ENCODE results near the gene GLIPR2. TPM values are rescaled to one million over a fixed set of nuclear protein-coding genes. Genes with fewer than 3 reads are reported as not detected.

Gene GLIPR2
- total and polyA plus RNA-seq, 2 experiments from 2014 or later = 5.1 to 5.7 TPM

DNA sequence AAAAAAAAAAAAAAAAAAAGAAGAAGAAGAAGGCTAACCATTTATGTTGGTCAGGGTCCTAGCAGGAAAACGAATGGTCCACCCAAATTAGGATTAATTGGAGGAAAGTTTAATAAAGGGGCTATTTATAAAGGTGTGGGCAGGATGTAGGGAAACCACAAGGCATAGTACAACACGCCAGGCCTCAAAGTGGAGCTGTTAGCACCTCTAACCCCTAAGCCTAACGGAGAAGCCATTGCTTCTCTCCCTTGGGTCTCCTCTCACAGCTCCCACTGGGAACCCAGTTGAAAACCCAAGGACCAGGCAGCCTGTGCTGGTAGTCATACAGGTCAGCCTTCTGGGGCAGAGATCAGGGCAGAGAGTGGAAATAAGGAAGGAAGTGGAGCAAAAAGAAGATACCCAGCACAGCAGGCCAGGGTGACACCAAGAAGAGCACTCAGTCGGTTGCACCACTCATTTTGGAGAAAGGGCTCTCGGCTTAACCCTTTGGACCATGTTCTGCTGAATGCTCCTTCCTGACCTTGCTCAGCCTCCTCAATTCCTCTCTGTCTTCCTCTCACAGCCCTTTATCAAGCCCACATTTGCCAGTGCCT is 8.8 kb upstream of the GLIPR2 start (continued):
- TF ChIP-seq, protein P1, sequence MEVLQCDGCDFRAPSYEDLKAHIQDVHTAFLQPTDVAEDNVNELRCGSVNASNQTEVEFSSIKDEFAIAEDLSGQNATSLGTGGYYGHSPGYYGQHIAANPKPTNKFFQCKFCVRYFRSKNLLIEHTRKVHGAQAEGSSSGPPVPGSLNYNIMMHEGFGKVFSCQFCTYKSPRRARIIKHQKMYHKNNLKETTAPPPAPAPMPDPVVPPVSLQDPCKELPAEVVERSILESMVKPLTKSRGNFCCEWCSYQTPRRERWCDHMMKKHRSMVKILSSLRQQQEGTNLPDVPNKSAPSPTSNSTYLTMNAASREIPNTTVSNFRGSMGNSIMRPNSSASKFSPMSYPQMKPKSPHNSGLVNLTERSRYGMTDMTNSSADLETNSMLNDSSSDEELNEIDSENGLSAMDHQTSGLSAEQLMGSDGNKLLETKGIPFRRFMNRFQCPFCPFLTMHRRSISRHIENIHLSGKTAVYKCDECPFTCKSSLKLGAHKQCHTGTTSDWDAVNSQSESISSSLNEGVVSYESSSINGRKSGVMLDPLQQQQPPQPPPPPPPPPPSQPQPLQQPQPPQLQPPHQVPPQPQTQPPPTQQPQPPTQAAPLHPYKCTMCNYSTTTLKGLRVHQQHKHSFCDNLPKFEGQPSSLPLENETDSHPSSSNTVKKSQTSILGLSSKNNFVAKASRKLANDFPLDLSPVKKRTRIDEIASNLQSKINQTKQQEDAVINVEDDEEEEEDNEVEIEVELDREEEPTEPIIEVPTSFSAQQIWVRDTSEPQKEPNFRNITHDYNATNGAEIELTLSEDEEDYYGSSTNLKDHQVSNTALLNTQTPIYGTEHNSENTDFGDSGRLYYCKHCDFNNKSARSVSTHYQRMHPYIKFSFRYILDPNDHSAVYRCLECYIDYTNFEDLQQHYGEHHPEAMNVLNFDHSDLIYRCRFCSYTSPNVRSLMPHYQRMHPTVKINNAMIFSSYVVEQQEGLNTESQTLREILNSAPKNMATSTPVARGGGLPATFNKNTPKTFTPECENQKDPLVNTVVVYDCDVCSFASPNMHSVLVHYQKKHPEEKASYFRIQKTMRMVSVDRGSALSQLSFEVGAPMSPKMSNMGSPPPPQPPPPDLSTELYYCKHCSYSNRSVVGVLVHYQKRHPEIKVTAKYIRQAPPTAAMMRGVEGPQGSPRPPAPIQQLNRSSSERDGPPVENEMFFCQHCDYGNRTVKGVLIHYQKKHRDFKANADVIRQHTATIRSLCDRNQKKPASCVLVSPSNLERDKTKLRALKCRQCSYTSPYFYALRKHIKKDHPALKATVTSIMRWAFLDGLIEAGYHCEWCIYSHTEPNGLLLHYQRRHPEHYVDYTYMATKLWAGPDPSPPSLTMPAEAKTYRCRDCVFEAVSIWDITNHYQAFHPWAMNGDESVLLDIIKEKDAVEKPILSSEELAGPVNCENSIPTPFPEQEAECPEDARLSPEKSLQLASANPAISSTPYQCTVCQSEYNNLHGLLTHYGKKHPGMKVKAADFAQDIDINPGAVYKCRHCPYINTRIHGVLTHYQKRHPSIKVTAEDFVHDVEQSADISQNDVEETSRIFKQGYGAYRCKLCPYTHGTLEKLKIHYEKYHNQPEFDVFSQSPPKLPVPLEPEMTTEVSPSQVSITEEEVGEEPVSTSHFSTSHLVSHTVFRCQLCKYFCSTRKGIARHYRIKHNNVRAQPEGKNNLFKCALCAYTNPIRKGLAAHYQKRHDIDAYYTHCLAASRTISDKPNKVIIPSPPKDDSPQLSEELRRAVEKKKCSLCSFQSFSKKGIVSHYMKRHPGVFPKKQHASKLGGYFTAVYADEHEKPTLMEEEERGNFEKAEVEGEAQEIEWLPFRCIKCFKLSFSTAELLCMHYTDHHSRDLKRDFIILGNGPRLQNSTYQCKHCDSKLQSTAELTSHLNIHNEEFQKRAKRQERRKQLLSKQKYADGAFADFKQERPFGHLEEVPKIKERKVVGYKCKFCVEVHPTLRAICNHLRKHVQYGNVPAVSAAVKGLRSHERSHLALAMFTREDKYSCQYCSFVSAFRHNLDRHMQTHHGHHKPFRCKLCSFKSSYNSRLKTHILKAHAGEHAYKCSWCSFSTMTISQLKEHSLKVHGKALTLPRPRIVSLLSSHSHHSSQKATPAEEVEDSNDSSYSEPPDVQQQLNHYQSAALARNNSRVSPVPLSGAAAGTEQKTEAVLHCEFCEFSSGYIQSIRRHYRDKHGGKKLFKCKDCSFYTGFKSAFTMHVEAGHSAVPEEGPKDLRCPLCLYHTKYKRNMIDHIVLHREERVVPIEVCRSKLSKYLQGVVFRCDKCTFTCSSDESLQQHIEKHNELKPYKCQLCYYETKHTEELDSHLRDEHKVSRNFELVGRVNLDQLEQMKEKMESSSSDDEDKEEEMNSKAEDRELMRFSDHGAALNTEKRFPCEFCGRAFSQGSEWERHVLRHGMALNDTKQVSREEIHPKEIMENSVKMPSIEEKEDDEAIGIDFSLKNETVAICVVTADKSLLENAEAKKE (CRISPR knock-in tag; IDR thresholded peaks at IDR 0.05) = no peak
- no peak for TF ChIP-seq JUNB (IDR thresholded peaks at IDR 0.05; ENCODE audit: unreplicated experiment)
- no peak for TF ChIP-seq NANOG (IDR thresholded peaks at IDR 0.05; ENCODE audit: borderline replicate concordance)
- no peak for TF ChIP-seq CREB1 (CRISPR knock-in tag; IDR thresholded peaks at IDR 0.05; ENCODE audit: low read depth)
- TF ChIP-seq POLR2AphosphoS5 (IDR thresholded peaks at IDR 0.05; ENCODE audit: low read depth) = no peak
- TF ChIP-seq ZNF331 (CRISPR knock-in tag; IDR thresholded peaks at IDR 0.05; ENCODE audit: low read depth) = no peak
- no peak for TF ChIP-seq ZNF114 (CRISPR knock-in tag; IDR thresholded peaks at IDR 0.05)

- no peaks in the 10 kb centered on the region for H3K79me2 ChIP-seq (replicated peaks; ENCODE audit: insufficient read depth)
- H3K27ac ChIP-seq (ENCODE audit: low read depth) = no peak overlapping the region
- H3K4me3 ChIP-seq = no peak overlapping the region
- peaks cover 22% of the 10 kb centered on the region for H3K27me3 ChIP-seq (ENCODE audit: insufficient read depth)
- H3K4me1 ChIP-seq (ENCODE audit: insufficient read depth) = peaks cover 8% of the 10 kb centered on the region
- Mint-ChIP-seq H3K9me3 (no peaks in the 10 kb centered on the region), H3K4me1 (peaks cover 8% of the 10 kb centered on the region; the same call in 2 of the 3 replicates), H3K27me3 (ENCODE audit: insufficient read depth, low read depth, poor library complexity) (peaks cover 12% of the 10 kb centered on the region), H3K36me3 (ENCODE audit: low read depth) (no peaks in the 10 kb centered on the region), H3K4me3 (no peak overlapping the region), H3K27ac (no peak overlapping the region)
- H2AFZ ChIP-seq = no peak overlapping the region
- H3K36me3 ChIP-seq (ENCODE audit: insufficient read depth) = no peaks in the 10 kb centered on the region
- ATAC-seq (no peak), DNase-seq (ENCODE audit: low spot score) (no peak)
- H4K20me1 ChIP-seq (replicated peaks; ENCODE audit: insufficient read depth) = no peaks in the 10 kb centered on the region; the same call in 1 of the 2 replicates
- H3K4me2 ChIP-seq = no peak overlapping the region
- no peaks in the 10 kb centered on the region for H3K9me2 ChIP-seq (ENCODE audit: insufficient read depth)
- no peaks in the 10 kb centered on the region for H3F3A ChIP-seq (replicated peaks; ENCODE audit: low read depth)
- TF ChIP-seq EZH2 (IDR thresholded peaks at IDR 0.05; ENCODE audit: low read depth, unreplicated experiment) = no peak
- TF ChIP-seq STAT1 (IDR thresholded peaks at IDR 0.05; ENCODE audit: unreplicated experiment) = no peak
- TF ChIP-seq, protein P1 (CRISPR knock-in tag; IDR thresholded peaks at IDR 0.05) = no peak
Observed at GRCh38 chr9:36128349-36128748, 8.2 kb upstream of the GLIPR2 start.

All from GM23338 (cell line).